Mesothelial cell of epicardium (in vitro differentiated cells): ENCODE data around the gene LTV1. TPM values are rescaled to one million over a fixed set of nuclear protein-coding genes. Genes with fewer than 3 reads are reported as not detected.
A peak's percentile ranks its signal among the peaks of the same experiment; 100 is the strongest.

Experiments used
- DNase-seq, 2 experiments: peaks; one replicate each; pipeline ENCODE4 v3.0.0; 2021; ENCODE audit warnings: low spot score in 2 of 2; ENCODE audit not compliant: unreplicated experiment in 2 of 2
- H3K27ac Mint-ChIP-seq: 2 replicates; pipeline ENCODE4 v1.8.0; 2021; ENCODE audit warnings: mixed read lengths
- H3K27me3 Mint-ChIP-seq: 2 replicates; pipeline ENCODE4 v1.8.0; 2021; ENCODE audit warnings: low read depth, mixed read lengths
- H3K36me3 Mint-ChIP-seq: 2 replicates; pipeline ENCODE4 v1.8.0; 2021; ENCODE audit warnings: mixed read lengths
- H3K4me1 Mint-ChIP-seq: 2 replicates; pipeline ENCODE4 v1.8.0; 2021; ENCODE audit warnings: mixed read lengths
- H3K4me3 Mint-ChIP-seq: 2 replicates; pipeline ENCODE4 v1.8.0; 2021; ENCODE audit warnings: mild to moderate bottlenecking, moderate library complexity, mixed read lengths
- H3K9me3 Mint-ChIP-seq: 2 replicates; pipeline ENCODE4 v1.8.0; 2021; ENCODE audit warnings: mixed read lengths
- total RNA-seq: library from RNA; stranded (reverse); gene quantifications from 3 replicates; pipeline ENCODE4 v1.2.1, GENCODE V29; 2021
- TF ChIP-seq, protein P1 (sequence below): fragments of 200-600 bp; sonication (generic); IDR thresholded peaks from one replicate; pipeline ENCODE4 v1.5.0; 2021; ENCODE audit warnings: antibody characterized with exemption; ENCODE audit not compliant: unreplicated experiment

The LTV1 gene
- total RNA-seq, 1 donor from 2014 or later: 26.1 TPM

DNA sequence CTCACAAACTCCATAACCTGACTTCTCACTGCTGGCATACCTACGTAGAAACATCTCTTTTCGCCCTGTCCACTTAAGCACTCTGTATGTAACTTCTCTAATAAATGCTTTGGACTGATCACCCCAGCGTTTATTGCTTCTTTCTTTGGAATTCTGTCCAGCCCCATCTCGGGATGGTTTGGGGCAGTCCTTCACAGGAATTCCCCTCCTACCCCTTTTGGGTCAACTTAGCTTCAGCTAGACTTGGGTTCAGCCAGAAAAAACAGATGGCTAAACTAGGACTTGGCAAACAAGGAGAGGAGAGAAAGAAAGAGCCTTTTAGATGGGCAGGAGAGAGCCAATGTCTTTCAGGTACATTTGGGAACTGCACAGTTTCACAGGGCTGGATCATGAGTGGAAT, 3.9 kb upstream of the LTV1 start:
- Mint-ChIP-seq H3K36me3 (no peaks in the 10 kb centered on the region), H3K27me3 (no peaks in the 10 kb centered on the region), H3K9me3 (no peaks in the 10 kb centered on the region), H3K4me3 (no peak overlapping the region), H3K4me1 (peaks cover 24% of the 10 kb centered on the region), H3K27ac (peak overlapping the region; percentile 64)
- DNase-seq: no peak
- TF ChIP-seq, protein P1, sequence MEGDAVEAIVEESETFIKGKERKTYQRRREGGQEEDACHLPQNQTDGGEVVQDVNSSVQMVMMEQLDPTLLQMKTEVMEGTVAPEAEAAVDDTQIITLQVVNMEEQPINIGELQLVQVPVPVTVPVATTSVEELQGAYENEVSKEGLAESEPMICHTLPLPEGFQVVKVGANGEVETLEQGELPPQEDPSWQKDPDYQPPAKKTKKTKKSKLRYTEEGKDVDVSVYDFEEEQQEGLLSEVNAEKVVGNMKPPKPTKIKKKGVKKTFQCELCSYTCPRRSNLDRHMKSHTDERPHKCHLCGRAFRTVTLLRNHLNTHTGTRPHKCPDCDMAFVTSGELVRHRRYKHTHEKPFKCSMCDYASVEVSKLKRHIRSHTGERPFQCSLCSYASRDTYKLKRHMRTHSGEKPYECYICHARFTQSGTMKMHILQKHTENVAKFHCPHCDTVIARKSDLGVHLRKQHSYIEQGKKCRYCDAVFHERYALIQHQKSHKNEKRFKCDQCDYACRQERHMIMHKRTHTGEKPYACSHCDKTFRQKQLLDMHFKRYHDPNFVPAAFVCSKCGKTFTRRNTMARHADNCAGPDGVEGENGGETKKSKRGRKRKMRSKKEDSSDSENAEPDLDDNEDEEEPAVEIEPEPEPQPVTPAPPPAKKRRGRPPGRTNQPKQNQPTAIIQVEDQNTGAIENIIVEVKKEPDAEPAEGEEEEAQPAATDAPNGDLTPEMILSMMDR: no peak

DNA sequence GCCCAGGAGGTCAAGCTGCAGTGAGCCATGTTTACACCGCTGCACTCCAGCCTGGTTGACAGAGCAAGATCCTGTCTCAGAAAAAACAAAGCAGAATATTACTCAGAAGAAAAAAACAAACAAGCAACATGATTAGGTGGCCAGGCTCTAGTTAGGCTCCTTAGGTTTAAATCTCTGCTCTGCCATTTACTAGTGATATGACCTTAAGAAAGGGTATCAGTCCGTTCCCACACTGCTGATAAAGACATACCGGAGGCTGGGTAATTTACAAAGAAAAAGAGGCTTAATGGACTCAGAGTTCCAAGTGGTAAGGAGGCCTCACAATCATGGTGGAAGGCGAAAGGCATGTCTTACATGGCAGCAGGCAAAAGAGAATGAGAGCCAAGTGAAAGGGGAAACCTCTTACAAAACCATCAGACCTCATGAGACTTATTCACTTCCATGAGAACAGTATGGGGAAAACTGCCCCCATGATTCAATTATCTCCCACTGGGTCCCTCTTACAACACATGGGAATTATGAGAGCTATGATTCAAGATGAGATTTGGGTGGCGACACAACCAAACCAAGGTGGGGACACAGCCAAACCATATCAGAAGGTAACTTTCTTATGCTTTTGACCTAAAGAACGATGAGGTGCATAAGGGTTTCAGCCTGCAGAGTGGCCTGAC, 2.4 kb upstream of the LTV1 start:
- Mint-ChIP-seq H3K9me3 (no peaks in the 10 kb centered on the region), H3K27me3 (no peaks in the 10 kb centered on the region), H3K4me1 (peaks cover 26% of the 10 kb centered on the region), H3K36me3 (peaks cover under 1% of the 10 kb centered on the region), H3K27ac (no peak overlapping the region), H3K4me3 (no peak overlapping the region)
- TF ChIP-seq, protein P1: no peak
- DNase-seq: no peak

DNA sequence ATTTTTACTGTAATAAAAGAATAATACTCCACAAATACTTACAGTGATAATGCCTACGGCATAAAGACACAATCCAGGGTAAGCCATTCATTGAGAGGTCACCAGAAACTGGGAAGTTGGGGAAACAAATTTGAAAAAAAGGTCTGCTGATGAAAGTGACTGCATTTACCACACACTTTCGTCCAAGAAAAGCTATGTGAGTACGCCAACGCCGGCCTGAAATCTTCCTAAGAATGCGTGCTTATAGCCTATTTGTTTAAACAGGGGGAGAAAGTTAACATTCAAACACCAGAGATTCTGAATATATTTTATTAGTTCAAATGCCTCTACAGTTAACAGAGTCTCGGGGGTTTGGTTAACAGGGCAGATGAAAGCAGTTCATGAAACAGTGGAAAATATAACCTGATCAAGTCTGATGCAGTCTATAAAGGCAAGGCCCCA, 657 bp upstream of the LTV1 start:
- H3K9me3 Mint-ChIP-seq: no peaks in the 10 kb centered on the region
- H3K4me3 Mint-ChIP-seq: peak overlapping the region; percentile 91
- TF ChIP-seq, protein P1: no peak
- no peaks in the 10 kb centered on the region for H3K27me3 Mint-ChIP-seq
- H3K4me1 Mint-ChIP-seq: peaks cover 26% of the 10 kb centered on the region
- DNase-seq: no peak
- H3K27ac Mint-ChIP-seq: peak overlapping the region; percentile 99
- peaks cover 11% of the 10 kb centered on the region for H3K36me3 Mint-ChIP-seq

DNA sequence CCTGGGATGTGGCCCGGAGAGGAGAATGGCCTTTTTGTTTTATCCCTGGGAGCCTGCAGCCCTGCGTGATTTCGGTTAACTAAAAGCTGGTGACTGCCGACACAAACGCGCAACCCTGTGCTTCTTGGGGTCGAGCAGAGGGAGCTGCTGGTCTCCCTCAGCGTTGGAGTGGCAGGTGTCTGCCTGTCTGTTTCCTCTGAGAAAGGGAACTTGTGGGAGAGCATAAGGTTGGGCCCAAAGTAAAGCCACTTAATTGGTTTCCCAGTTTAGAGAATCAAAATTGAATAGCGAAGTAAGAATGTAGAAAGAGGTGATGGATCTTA, 500 bp downstream of the LTV1 start:
- DNase-seq: no peak
- peaks cover 23% of the 10 kb centered on the region for H3K4me1 Mint-ChIP-seq
- no peaks in the 10 kb centered on the region for H3K9me3 Mint-ChIP-seq
- peak overlapping the region; percentile 99 for H3K27ac Mint-ChIP-seq
- H3K27me3 Mint-ChIP-seq: no peaks in the 10 kb centered on the region
- H3K4me3 Mint-ChIP-seq: peak overlapping the region; percentile 91
- peaks cover 18% of the 10 kb centered on the region for H3K36me3 Mint-ChIP-seq
- TF ChIP-seq, protein P1: no peak

DNA sequence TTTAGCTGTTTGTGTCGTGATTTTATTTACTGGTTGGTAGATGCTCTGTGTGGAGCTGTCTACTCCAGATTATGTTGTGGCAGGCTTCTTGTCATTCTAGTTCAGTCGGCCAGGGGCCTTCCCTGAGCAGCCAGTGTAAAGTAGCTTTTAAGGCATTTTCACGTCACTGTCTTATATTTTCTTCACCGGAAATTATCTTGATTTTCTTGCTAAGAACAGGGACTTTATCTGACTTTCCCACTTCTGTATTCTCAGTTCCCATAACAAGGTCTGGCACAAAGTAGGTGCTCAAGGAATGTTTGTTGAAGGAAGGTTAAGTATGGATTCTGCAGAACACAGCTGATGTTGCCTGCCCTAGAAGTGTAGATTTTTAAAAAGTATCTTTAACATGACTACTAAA, 868 bp downstream of the LTV1 start:
- TF ChIP-seq, protein P1: no peak
- H3K27ac Mint-ChIP-seq: peak overlapping the region; percentile 99
- peak overlapping the region; percentile 91 for H3K4me3 Mint-ChIP-seq
- no peaks in the 10 kb centered on the region for H3K27me3 Mint-ChIP-seq
- no peaks in the 10 kb centered on the region for H3K9me3 Mint-ChIP-seq
- H3K36me3 Mint-ChIP-seq: peaks cover 20% of the 10 kb centered on the region
- H3K4me1 Mint-ChIP-seq: peaks cover 19% of the 10 kb centered on the region
- no peak for DNase-seq
